T-cell (primary cell): ENCODE measurements around the gene OTOG. TPM values are rescaled to one million over a fixed set of nuclear protein-coding genes. Genes with fewer than 3 reads are reported as not detected.

Experiments
- ATAC-seq, 4 experiments: fragments of 200-7000 bp in 3 of 4; fragments of 150-1000 bp in 1 of 4; cut with Tn5 transposase; replicated peaks in 1 of 4; 1 replicate in 3 of 4; 2 replicates in 1 of 4; pipeline ENCODE4 v1.10.0; 2021; ENCODE audit warnings: moderate library complexity in 3 of 4, mild to moderate bottlenecking in 2 of 4, moderate number of reproducible peaks in 1 of 4
- CTCF ChIA-PET, 2 donors: fragments of 300-600 bp; sonication (Branson Sonifier 250); formaldehyde crosslinking; loops; one replicate each; lab custom pipeline; 2022; ENCODE audit warnings: antibody characterized with exemption in 2 of 2; lab: Charles Lee
- POLR2A ChIA-PET, 2 donors: fragments of 300-600 bp; sonication (Branson Sonifier 250); formaldehyde crosslinking; loops; one replicate each; lab custom pipeline; 2022; ENCODE audit warnings: antibody characterized with exemption in 2 of 2; lab: Charles Lee
- DNase-seq, 35 experiments: peaks; one replicate each; pipeline versions ENCODE4 v3.0.0 to v3.0.0-alpha.2; 2013 to 2023
- H3K27ac ChIP-seq: one replicate; pipeline ENCODE4 v1.5.1; 2013; ENCODE audit warnings: low read length
- H3K27me3 ChIP-seq, 2 experiments: replicated peaks in 1 of 2; 1 replicate in 1 of 2; 2 replicates in 1 of 2; pipeline versions ENCODE4 v1.6.1 to v1.7.0; 2013; ENCODE audit warnings: low read length in 1 of 2, mixed read lengths in 1 of 2; ENCODE audit not compliant: control insufficient read depth in 2 of 2, insufficient read depth in 2 of 2; ENCODE audit errors: extremely low read depth in 1 of 2
- H3K36me3 ChIP-seq, 2 donors: 1 replicate in 1 of 2; 2 replicates in 1 of 2; pipeline versions ENCODE4 v1.6.1 to v1.7.0; 2013; ENCODE audit warnings: low read length in 1 of 2; ENCODE audit not compliant: control insufficient read depth in 2 of 2, insufficient read depth in 1 of 2; ENCODE audit errors: extremely low read depth in 1 of 2
- H3K4me1 ChIP-seq, 2 experiments: 1 replicate in 1 of 2; 2 replicates in 1 of 2; pipeline versions ENCODE4 v1.6.1 to v1.7.0; 2013; ENCODE audit warnings: low read length in 2 of 2, mixed read lengths in 1 of 2; ENCODE audit not compliant: insufficient read depth in 2 of 2, control insufficient read depth in 1 of 2; ENCODE audit errors: extremely low read depth in 1 of 2
- H3K4me3 ChIP-seq, 2 donors: 1 replicate in 1 of 2; 2 replicates in 1 of 2; pipeline versions ENCODE4 v1.5.1 to v1.7.0; 2013; ENCODE audit warnings: mild to moderate bottlenecking in 2 of 2, low read length in 1 of 2, moderate library complexity in 1 of 2; ENCODE audit not compliant: control insufficient read depth in 1 of 2; ENCODE audit errors: extremely low read depth in 1 of 2
- H3K9me3 ChIP-seq: 2 replicates; pipeline ENCODE4 v1.7.0; 2013
- H3K27ac Mint-ChIP-seq, 2 donors: one replicate each; pipeline ENCODE4 v1.8.0; 2020 to 2021; ENCODE audit warnings: mild to moderate bottlenecking in 2 of 2, mixed read lengths in 2 of 2
- H3K27me3 Mint-ChIP-seq, 2 donors: one replicate each; pipeline ENCODE4 v1.8.0; 2021 to 2022; ENCODE audit warnings: mixed read lengths in 2 of 2
- H3K36me3 Mint-ChIP-seq: one replicate; pipeline ENCODE4 v1.8.0; 2021; ENCODE audit warnings: mixed read lengths
- H3K4me1 Mint-ChIP-seq, 3 donors: one replicate each; pipeline ENCODE4 v1.8.0; 2020 to 2022; ENCODE audit warnings: mixed read lengths in 3 of 3, mild to moderate bottlenecking in 1 of 3
- H3K4me3 Mint-ChIP-seq, 3 donors: one replicate each; pipeline ENCODE4 v1.8.0; 2020 to 2022; ENCODE audit warnings: mild to moderate bottlenecking in 3 of 3, mixed read lengths in 3 of 3, moderate library complexity in 3 of 3
- H3K9me3 Mint-ChIP-seq, 3 donors: one replicate each; pipeline ENCODE4 v1.8.0; 2020 to 2022; ENCODE audit warnings: mixed read lengths in 3 of 3
- WGBS: methylation state at CpG from one replicate; pipeline ENCODE4 v1.1.5; 2013; ENCODE audit warnings: missing lambda C conversion rate; ENCODE audit not compliant: insufficient coverage; 5-methylcytosine and 5-hydroxymethylcytosine counted together
- total RNA-seq, 35 experiments: library from RNA in 6 of 35; stranded (reverse) in 6 of 35; fragments of 120-200 nt in 1 of 35; gene quantifications; one replicate each; pipeline versions ENCODE4 v1.2.1 to v1.2.4 and lab custom pipeline; 2013 to 2026

The OTOG gene
- total RNA-seq, 5 donors from 2014 or later (not counting 1 experiment from before 2014, with no cell fraction given), result not detected

DNA sequence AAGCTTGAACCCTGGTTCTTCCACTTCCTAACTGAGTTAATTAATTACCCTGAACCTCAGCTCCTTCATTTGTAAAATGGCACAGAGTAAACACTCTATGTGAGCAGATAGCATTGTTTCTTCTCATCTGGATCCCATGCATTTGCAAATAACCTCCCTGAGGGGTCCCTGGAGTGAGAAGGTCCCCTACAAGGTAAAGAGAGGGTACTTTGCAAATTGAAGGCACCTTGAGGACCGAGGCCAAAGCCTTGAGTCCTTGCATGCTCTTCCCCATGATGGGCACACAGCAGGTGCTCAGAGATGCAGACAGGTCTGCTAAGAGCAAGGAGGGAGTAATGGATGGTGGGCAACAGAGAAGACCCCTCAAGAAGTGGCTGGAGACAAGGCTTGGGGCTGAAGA is 33.2 kb downstream of the OTOG start:
- no peak for DNase-seq
- Mint-ChIP-seq H3K27me3 (peaks cover 0 to 3% of the 10 kb centered on the region in 2 donors), H3K4me3 (no peak overlapping the region), H3K9me3 (no peaks in the 10 kb centered on the region), H3K36me3 (no peaks in the 10 kb centered on the region), H3K27ac (no peak overlapping the region), H3K4me1 (no peaks in the 10 kb centered on the region)
- Histone ChIP-seq H3K4me1 (no peaks in the 10 kb centered on the region), H3K27me3 (peaks cover 0 to 20% of the 10 kb centered on the region in 2 experiments), H3K9me3 (no peaks in the 10 kb centered on the region), H3K4me3 (no peak overlapping the region), H3K36me3 (no peaks in the 10 kb centered on the region), H3K27ac (no peak overlapping the region)
- no peak for ATAC-seq
- WGBS, result 50% methylated on average over 1 of the region's 1 CpG
- POLR2A ChIA-PET, result no interaction called here
- CTCF ChIA-PET, result no interaction called here

DNA sequence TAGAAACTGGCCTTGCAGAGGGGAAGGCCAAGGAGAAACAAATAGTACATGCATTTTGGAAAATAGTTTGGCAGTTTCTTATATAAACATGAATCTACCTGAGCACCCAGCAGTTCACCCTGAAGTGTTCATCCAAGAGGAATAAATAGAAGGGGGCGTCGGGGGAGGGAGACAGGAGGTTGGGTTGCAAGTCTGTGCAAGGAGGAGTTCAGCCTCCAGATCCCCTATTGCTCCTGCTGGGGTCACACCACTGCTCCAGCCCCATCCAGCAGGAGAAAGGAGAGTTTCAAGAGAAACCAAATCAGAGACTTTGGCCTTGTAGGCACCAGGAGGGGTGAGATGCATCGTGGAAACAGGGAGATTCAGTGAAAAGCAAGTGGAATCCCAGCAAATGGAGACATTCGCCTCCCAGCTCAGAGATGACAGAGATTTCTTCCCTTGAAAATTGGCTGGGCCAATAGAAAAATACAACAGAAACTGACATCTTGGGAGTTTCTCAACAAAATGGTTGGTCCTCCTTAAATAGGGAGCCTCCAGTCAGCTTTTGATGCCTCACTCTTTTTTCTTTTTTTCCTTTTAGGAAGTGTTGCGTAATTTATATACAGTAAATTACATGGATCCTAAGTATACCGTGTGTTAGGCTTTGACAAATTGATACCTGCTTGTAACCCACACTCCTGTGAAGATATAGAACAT is 34.1 kb downstream of the OTOG start:
- Mint-ChIP-seq H3K4me3 (no peak overlapping the region), H3K27me3 (peaks cover 0 to 9% of the 10 kb centered on the region in 2 donors), H3K9me3 (no peaks in the 10 kb centered on the region), H3K27ac (no peak overlapping the region), H3K36me3 (no peaks in the 10 kb centered on the region), H3K4me1 (no peaks in the 10 kb centered on the region)
- no peaks in the 10 kb centered on the region for H3K4me1 ChIP-seq
- ATAC-seq, result no peak
- POLR2A ChIA-PET, result no interaction called here
- H3K36me3 ChIP-seq, result no peaks in the 10 kb centered on the region
- no peak for DNase-seq
- H3K4me3 ChIP-seq, result no peak overlapping the region
- CTCF ChIA-PET, result no interaction called here
- WGBS, result 67% methylated on average over 3 of the region's 6 CpGs
- peaks cover 0 to 19% of the 10 kb centered on the region in 2 experiments for H3K27me3 ChIP-seq
- no peak overlapping the region for H3K27ac ChIP-seq
- no peaks in the 10 kb centered on the region for H3K9me3 ChIP-seq

DNA sequence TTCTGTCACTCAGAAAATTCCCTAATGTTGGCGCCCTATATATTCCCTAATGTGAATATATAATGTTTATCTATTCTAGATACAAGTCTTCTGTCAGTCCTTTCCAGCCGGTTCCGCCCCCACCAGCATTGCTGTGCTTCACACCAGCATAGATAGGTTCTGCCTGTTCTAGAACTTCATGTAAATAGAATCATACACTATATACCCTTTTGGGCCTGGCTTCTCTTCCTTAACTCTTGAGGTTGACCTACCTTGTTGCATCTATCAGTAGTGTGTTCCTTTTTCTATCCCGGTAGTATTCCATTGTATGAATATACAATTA is 34.6 kb downstream of the OTOG start:
- Mint-ChIP-seq H3K27ac (no peak overlapping the region), H3K27me3 (peaks cover 3 to 9% of the 10 kb centered on the region in 2 donors), H3K9me3 (no peaks in the 10 kb centered on the region), H3K4me3 (no peak overlapping the region), H3K36me3 (no peaks in the 10 kb centered on the region), H3K4me1 (no peaks in the 10 kb centered on the region)
- ChIA-PET CTCF (no interaction called here), POLR2A (no interaction called here)
- DNase-seq, result no peak
- ATAC-seq, result no peak
- H3K4me3 ChIP-seq, result no peak overlapping the region
- WGBS, result no CpG with 5 or more reads among the region's 4 CpGs
- peaks cover 0 to 19% of the 10 kb centered on the region in 2 experiments for H3K27me3 ChIP-seq
- no peaks in the 10 kb centered on the region for H3K36me3 ChIP-seq
- no peaks in the 10 kb centered on the region for H3K9me3 ChIP-seq
- H3K4me1 ChIP-seq, result no peaks in the 10 kb centered on the region
- no peak overlapping the region for H3K27ac ChIP-seq

DNA sequence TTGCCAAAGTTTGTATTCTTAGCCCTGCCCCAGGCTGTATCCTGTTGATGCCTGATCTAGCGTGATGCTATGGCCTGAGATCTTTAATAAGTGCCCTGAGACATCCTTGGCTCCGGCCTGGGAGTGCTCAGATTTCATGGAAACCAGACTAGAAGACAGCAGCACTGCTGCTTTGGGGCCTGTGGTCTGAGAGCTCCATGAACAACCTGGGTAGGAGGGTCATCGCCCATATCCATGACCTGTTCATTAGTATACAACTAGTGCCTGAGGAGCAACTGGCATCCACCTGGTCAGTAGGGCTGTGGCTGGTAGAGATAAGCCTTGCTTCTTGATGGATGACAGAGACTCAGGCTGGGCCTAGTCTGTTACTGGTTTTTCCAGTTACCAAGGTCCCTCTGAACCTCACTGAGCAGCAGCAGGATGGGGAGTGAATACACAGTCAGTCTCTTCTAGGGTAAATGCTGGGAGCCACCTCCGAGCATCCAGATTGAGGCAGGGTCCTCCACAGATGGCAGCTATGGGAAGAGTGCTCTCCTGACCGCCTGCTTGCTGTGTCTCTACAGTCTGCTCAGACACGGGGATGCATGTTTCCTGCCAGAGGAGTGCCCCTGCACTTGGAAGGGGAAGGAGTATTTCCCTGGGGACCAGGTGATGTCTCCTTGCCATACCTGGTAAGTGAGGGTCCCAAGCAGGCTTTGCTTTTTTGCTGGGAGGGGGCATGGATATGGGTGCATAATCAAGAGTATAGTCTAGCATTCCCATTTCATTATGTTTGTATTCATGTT is 39.0 kb downstream of the OTOG start:
- Mint-ChIP-seq H3K9me3 (no peaks in the 10 kb centered on the region), H3K4me1 (no peaks in the 10 kb centered on the region), H3K27ac (no peak overlapping the region), H3K36me3 (no peaks in the 10 kb centered on the region), H3K4me3 (no peak overlapping the region), H3K27me3 (peaks cover 3 to 7% of the 10 kb centered on the region in 2 donors)
- ChIA-PET CTCF (no interaction called here), POLR2A (no interaction called here)
- no peak overlapping the region for H3K27ac ChIP-seq
- no peaks in the 10 kb centered on the region for H3K9me3 ChIP-seq
- ATAC-seq (no peak), DNase-seq (peak in 1 of 35 experiments; percentile 10)
- no peaks in the 10 kb centered on the region for H3K36me3 ChIP-seq
- H3K4me3 ChIP-seq, result no peak overlapping the region
- WGBS, result 75% methylated on average over 6 of the region's 6 CpGs
- H3K27me3 ChIP-seq, result peaks cover 0 to 12% of the 10 kb centered on the region in 2 experiments
- no peaks in the 10 kb centered on the region for H3K4me1 ChIP-seq

DNA sequence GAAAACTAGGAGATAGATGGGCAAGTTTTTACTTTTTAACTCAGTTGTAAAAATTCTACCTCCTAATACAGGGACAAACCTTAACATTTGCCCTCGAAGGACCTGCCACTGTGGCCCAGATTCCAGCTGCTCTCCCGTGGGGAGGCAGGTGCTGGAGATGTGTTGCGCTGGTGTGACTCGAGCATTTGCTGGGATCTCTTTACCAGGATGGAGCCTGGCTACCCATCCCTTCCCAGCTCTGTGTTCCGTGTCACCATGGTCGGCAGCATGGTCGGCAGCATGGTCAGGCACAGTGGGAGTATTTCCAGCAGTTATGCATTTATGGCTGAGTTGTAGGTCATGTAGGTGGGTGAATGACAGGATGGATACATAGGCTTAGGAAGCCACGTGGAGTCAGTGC is 41.1 kb downstream of the OTOG start:
- Histone ChIP-seq H3K4me3 (no peak overlapping the region), H3K36me3 (no peaks in the 10 kb centered on the region), H3K4me1 (no peaks in the 10 kb centered on the region), H3K27me3 (peaks cover 0 to 15% of the 10 kb centered on the region in 2 experiments), H3K27ac (no peak overlapping the region), H3K9me3 (no peaks in the 10 kb centered on the region)
- ChIA-PET POLR2A (no interaction called here), CTCF (interaction anchor here (0.6 to 1.5 kb wide), 3 partner anchors 11 to 802 kb away, joined by 3 to 5 read pairs (median 4); no protein-coding TSS in a partner anchor)
- ATAC-seq, result no peak
- Mint-ChIP-seq H3K4me3 (no peak overlapping the region), H3K27me3 (peaks cover 7 to 11% of the 10 kb centered on the region in 2 donors), H3K4me1 (no peaks in the 10 kb centered on the region), H3K9me3 (no peaks in the 10 kb centered on the region), H3K27ac (no peak overlapping the region), H3K36me3 (no peaks in the 10 kb centered on the region)
- WGBS, result 81% methylated on average over 8 of the region's 8 CpGs
- DNase-seq, result peak in 1 of 35 experiments; percentile 5

DNA sequence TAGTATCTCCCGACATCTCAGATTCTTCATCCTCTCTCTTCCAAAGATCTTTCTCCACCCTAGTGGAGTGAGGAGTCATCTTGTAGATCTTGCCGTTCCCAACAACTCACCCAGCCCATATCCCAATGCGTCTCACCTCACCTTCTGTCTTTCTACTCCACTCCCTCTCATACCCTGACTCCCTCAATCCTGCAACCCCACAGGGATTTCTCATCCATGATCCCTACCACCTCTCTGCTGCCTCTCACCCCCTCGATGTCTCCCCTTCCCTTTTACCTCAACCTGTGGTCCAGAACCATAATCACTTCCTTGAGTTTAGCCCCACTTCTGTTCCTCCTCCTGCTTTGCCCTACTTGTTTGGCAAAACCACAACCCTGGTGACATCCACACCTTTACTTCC is 41.7 kb downstream of the OTOG start:
- Histone ChIP-seq H3K36me3 (no peaks in the 10 kb centered on the region), H3K27me3 (peaks cover 0 to 21% of the 10 kb centered on the region in 2 experiments), H3K4me3 (no peak overlapping the region), H3K27ac (no peak overlapping the region), H3K4me1 (no peaks in the 10 kb centered on the region), H3K9me3 (no peaks in the 10 kb centered on the region)
- Mint-ChIP-seq H3K4me3 (no peak overlapping the region), H3K4me1 (no peaks in the 10 kb centered on the region), H3K9me3 (no peaks in the 10 kb centered on the region), H3K27ac (no peak overlapping the region), H3K27me3 (peaks cover 7 to 11% of the 10 kb centered on the region in 2 donors), H3K36me3 (no peaks in the 10 kb centered on the region)
- 80% methylated on average over 3 of the region's 4 CpGs for WGBS
- ATAC-seq (no peak), DNase-seq (peak in 1 of 35 experiments; percentile 2)
- ChIA-PET POLR2A (no interaction called here), CTCF (interaction anchor here in 1 of 2 donors (0.7 kb wide), 1 partner anchor 803 kb away, joined by 3 read pairs; no protein-coding TSS in a partner anchor)
